ENCODE data around the gene RFX5. TPM values are rescaled to one million over a fixed set of nuclear protein-coding genes. Genes with fewer than 3 reads are reported as not detected.
A peak's percentile ranks its signal among the peaks of the same experiment; 100 is the strongest.

Gene RFX5
- total and polyA plus RNA-seq, 9 of the 15 experiments (the other 6 are each of a cell fraction or from before 2014, with no cell fraction given), result 3.8 to 48.2 (median 32.2) TPM

DNA sequence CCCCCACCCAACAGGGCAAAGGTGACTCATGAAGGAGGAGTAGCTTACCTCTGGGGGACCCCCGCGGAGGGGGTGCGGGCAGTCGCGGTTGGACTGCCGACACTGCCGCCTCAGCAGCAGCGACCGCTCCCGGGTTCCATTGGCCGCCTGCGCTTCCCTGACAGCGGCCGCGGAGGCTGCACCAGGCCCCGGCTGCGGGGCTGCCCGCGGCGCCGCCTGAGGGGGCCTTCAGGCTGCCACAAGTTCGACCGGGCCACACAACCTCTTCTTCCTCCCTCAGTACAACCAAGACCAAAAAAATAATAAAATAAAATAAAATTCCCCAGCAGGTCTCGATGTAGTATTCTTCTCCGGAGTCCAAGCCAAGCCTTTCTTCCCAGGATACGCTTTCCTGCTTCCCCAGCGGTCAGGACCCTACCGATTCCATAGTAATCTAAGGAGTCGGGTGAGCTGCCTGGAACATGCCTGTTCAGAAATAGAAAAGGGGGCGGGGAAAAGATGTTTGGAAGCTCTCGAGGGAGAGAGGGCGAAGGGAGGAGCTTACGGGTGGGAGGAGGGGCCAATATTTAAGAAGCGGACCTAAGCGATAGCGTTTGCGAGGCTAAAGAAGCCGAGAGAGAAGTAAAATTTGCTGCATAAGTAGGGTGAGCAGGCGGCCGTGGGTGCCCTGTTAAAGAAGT is 19.7 kb downstream of the RFX5 start, which contains the start of gene PI4KB (continued):
- TF ChIP-seq SMAD3 (CRISPR knock-in tag; conservative IDR thresholded peaks at IDR 0.05) (peak; percentile 70; the same call in 1 of the 2 replicates), ZNF239 (CRISPR knock-in tag; IDR thresholded peaks at IDR 0.05) (no peak), GTF2E2 (tag; IDR thresholded peaks at IDR 0.05) (peak; percentile 69; the same call in 1 of the 2 replicates), KAT8 (IDR thresholded peaks at IDR 0.05; ENCODE audit: low read depth) (no peak), PYGO2 (tag; IDR thresholded peaks at IDR 0.05) (no peak), ZNF384 (IDR thresholded peaks at IDR 0.05; ENCODE audit: low read depth, low read length) (no peak), EHMT2 (IDR thresholded peaks at IDR 0.05) (no peak), NR3C1 (CRISPR knock-in tag; IDR thresholded peaks at IDR 0.05) (no peak), POLR3G (IDR thresholded peaks at IDR 0.05; ENCODE audit: extremely low read depth, insufficient read length, insufficient replicate concordance) (no peak), MEIS2 (IDR thresholded peaks at IDR 0.05; ENCODE audit: partially characterized antibody) (no peak), RBFOX2 (IDR thresholded peaks at IDR 0.05; ENCODE audit: low read depth, low read length) (peak; percentile 85), HNRNPL (IDR thresholded peaks at IDR 0.05; ENCODE audit: low read depth, low read length) (no peak), CREBBP (IDR thresholded peaks at IDR 0.05; ENCODE audit: low read depth, low read length) (no peak), SP1 (CRISPR knock-in tag; IDR thresholded peaks at IDR 0.05) (no peak), PML (IDR thresholded peaks at IDR 0.05; ENCODE audit: low read length) (peak; percentile 59; the same call in 1 of the 2 replicates), ZC3H11A (IDR thresholded peaks at IDR 0.05; ENCODE audit: low read depth, low read length) (no peak)
- TF ChIP-seq, protein P1, sequence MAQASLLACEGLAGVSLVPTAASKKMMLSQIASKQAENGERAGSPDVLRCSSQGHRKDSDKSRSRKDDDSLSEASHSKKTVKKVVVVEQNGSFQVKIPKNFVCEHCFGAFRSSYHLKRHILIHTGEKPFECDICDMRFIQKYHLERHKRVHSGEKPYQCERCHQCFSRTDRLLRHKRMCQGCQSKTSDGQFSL (CRISPR knock-in tag; IDR thresholded peaks at IDR 0.05), result no peak; the same call in 1 of the 2 replicates
- TF ChIP-seq, protein P1 (tag; IDR thresholded peaks at IDR 0.05), result 0 out of 4 replicates have a peak, but pooled peaks of 1 of the 2 experiments have one; percentile 72
- TF ChIP-seq, protein P2, sequence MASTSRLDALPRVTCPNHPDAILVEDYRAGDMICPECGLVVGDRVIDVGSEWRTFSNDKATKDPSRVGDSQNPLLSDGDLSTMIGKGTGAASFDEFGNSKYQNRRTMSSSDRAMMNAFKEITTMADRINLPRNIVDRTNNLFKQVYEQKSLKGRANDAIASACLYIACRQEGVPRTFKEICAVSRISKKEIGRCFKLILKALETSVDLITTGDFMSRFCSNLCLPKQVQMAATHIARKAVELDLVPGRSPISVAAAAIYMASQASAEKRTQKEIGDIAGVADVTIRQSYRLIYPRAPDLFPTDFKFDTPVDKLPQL (IDR thresholded peaks at IDR 0.05; ENCODE audit: extremely low read depth, insufficient read length), result no peak
- TF ChIP-seq, protein P3, sequence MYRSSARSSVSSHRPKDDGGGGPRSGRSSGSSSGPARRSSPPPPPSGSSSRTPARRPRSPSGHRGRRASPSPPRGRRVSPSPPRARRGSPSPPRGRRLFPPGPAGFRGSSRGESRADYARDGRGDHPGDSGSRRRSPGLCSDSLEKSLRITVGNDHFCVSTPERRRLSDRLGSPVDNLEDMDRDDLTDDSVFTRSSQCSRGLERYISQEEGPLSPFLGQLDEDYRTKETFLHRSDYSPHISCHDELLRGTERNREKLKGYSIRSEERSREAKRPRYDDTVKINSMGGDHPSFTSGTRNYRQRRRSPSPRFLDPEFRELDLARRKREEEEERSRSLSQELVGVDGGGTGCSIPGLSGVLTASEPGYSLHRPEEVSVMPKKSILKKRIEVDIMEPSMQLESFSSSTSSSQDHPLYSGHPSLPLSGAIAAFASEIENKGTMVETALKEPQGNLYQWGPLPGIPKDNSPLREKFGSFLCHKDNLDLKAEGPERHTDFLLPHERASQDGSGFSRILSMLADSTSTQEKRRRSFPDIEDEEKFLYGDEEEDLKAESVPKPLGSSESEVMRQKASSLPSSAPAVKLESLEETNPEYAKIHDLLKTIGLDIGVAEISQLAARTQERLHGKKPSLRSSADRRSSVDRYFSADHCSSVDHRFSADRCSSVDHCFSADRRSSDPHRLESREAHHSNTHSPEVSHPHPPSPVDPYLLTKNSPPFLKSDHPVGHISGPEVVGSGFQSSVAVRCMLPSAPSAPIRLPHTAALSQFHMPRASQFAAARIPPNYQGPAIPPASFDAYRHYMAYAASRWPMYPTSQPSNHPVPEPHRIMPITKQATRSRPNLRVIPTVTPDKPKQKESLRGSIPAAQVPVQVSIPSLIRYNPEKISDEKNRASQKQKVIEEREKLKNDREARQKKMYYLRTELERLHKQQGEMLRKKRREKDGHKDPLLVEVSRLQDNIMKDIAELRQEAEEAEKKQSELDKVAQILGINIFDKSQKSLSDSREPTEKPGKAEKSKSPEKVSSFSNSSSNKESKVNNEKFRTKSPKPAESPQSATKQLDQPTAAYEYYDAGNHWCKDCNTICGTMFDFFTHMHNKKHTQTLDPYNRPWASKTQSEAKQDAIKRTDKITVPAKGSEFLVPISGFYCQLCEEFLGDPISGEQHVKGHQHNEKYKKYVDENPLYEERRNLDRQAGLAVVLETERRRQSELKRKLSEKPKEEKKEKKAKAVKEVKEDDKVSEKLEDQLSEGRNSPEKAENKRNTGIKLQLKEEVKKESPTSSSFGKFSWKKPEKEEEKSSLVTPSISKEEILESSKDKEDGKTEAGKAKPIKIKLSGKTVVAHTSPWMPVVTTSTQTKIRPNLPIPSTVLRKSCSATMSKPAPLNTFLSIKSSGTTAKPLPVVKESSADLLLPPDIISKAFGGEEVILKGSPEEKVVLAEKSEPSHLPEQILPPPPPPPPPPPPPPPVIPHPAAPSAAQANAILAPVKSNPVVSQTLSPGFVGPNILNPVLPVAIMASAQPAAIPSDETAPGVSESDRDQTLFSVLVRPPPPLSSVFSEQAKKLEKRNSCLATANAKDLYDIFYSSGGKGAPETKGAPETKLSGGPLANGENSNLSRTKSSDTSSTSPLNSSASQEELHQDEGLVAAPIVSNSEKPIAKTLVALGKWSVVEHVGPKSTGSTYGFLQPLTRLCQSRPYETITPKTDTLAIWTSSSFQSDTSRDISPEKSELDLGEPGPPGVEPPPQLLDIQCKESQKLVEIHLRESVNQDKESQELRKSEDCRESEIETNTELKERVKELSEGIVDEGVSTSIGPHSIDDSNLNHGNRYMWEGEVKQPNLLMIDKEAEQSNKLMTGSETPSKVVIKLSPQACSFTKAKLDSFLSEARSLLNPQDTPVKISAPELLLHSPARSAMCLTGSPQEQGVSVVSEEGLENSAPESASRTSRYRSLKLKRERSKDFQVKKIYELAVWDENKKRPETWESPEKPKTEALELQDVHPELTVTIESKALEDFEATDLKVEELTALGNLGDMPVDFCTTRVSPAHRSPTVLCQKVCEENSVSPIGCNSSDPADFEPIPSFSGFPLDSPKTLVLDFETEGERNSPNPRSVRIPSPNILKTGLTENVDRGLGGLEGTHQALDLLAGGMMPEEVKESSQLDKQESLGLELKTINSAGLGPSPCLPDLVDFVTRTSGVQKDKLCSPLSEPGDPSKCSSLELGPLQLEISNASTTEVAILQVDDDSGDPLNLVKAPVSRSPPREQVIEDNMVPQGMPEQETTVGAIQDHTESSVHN (IDR thresholded peaks at IDR 0.05; ENCODE audit: borderline replicate concordance in 1 of 2, low read depth in 1 of 2), result no peak

Data from K562 (cell line).